NK-92 (cell line): ENCODE data around the gene MCRIP2.

Source experiments
- DNase-seq: peaks from one replicate; lab custom pipeline; 2025; ENCODE audit not compliant: unreplicated experiment; lab: John Stamatoyannopoulos, UW

The MCRIP2 gene

GRCh38 chr16:647173-647902, 5.7 kb downstream of the MCRIP2 start:
- DNase-seq = no peak

- no peak for DNase-seq
Observed at GRCh38 chr16:648071-648780, 6.6 kb downstream of the MCRIP2 start.

- peak; percentile 54 for DNase-seq
Observed at GRCh38 chr16:648781-649589, 7.4 kb downstream of the MCRIP2 start, which contains the start of gene WDR90. Gene WDR90, plus strand, starts transcription at chr16:649365. Its CDS starts 52 bp downstream, at chr16:649417.

- no peak for DNase-seq
Observed at GRCh38 chr16:649631-650030, 8.0 kb downstream of the MCRIP2 start.

- no peak for DNase-seq
Observed at GRCh38 chr16:651844-652243, 10.2 kb downstream of the MCRIP2 start.

GRCh38 chr16:652454-653305, 11.1 kb downstream of the MCRIP2 start:
- no peak for DNase-seq

- no peak for DNase-seq
Observed at GRCh38 chr16:654034-654433, 12.4 kb downstream of the MCRIP2 start.

GRCh38 chr16:657487-657886, 15.9 kb downstream of the MCRIP2 start:
- DNase-seq = no peak

GRCh38 chr16:658679-659571, 17.3 kb downstream of the MCRIP2 start:
- no peak for DNase-seq

GRCh38 chr16:659618-660017, 18.0 kb downstream of the MCRIP2 start:
- DNase-seq = no peak

GRCh38 chr16:660132-660458, 18.5 kb downstream of the MCRIP2 start:
- DNase-seq = no peak

- DNase-seq = no peak
Observed at GRCh38 chr16:660459-661183, 19.0 kb downstream of the MCRIP2 start.

- DNase-seq = no peak
Observed at GRCh38 chr16:661184-661821, 19.7 kb downstream of the MCRIP2 start.

GRCh38 chr16:662095-662494, 20.5 kb downstream of the MCRIP2 start:
- no peak for DNase-seq

GRCh38 chr16:662597-662996, 21.0 kb downstream of the MCRIP2 start:
- no peak for DNase-seq

GRCh38 chr16:666572-666971, 24.9 kb downstream of the MCRIP2 start:
- DNase-seq = no peak

GRCh38 chr16:667113-667779, 25.6 kb downstream of the MCRIP2 start:
- DNase-seq = no peak
